ENCODE data around the gene REG3G. TPM values are rescaled to one million over a fixed set of nuclear protein-coding genes. Genes with fewer than 3 reads are reported as not detected.

Gene REG3G
- total and polyA plus RNA-seq, 10 of the 15 experiments (the other 5 are each of a cell fraction or from before 2014, with no cell fraction given), result 0.33 TPM; not detected in 9

DNA sequence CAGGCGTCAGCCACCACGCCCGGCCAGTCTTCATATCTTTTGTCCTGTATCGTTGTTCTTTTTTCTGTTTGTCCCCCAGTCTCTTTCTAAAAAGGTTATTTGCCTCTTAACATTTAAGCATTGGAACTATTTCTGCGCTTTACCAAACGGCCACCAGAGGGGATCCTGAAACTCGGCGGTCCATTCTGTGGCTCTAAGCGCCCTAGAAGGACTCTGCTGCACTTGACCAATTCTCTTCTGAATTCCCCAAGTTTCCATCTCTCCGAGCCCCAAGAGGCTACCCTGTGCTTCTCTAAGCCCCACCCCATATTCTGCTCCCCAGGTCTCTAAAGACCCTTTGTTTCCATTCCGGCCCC lies 33.1 kb upstream of the REG3G start:
- in situ Hi-C loops (cut with MboI), result no loop called here
- WGBS (ENCODE audit: insufficient coverage, insufficient replicate concordance, low lambda C conversion rate, missing lambda C conversion rate), result 20% methylated on average over 11 of the region's 11 CpGs
- Histone ChIP-seq H3K27me3 (replicated peaks in 1 of 2; ENCODE audit: control insufficient read depth in 2 of 2, insufficient read depth in 2 of 2, low read length in 1 of 2) (peaks cover 2 to 4% of the 10 kb centered on the region in 2 experiments; a peak in 3 of 4 replicates), H2AFZ (ENCODE audit: control insufficient read depth, low read depth, low read length) (no peak overlapping the region), H3K4me1 (ENCODE audit: control insufficient read depth, insufficient read depth, low read length) (no peaks in the 10 kb centered on the region), H3K36me3 (ENCODE audit: control insufficient read depth in 2 of 2, insufficient read depth in 2 of 2, low read length in 1 of 2) (no peaks in the 10 kb centered on the region), H3K27ac (ENCODE audit: control insufficient read depth, insufficient read depth) (no peak overlapping the region), H3K9me3 (replicated peaks; ENCODE audit: control insufficient read depth, insufficient read depth, low read length) (no peaks in the 10 kb centered on the region), H3K79me2 (ENCODE audit: control insufficient read depth, insufficient read depth, low read length) (no peaks in the 10 kb centered on the region), H3K9ac (ENCODE audit: control insufficient read depth, insufficient read depth, low read length) (no peak overlapping the region), H4K20me1 (ENCODE audit: control insufficient read depth, insufficient read depth) (no peaks in the 10 kb centered on the region), H3K4me3 (no peak overlapping the region; the same call in 1 of the 2 replicates), H3K4me2 (ENCODE audit: control insufficient read depth, insufficient read depth) (peak overlapping the region; percentile 67; the same call in 1 of the 2 replicates)
- DNase-seq (ENCODE audit: low read depth, low spot score) (no peak), ATAC-seq (peak; percentile 79), FAIRE-seq (no peak)
- ChIA-PET POLR2A (no interaction called here), SMC1A (ENCODE audit: uncharacterized antibody, unreplicated experiment) (no interaction called here), RAD21 (ENCODE audit: unreplicated experiment) (no interaction called here), CTCF (interaction anchor here (5.2 kb wide), 1 partner anchor 13 kb away, joined by 24 read pairs; no protein-coding TSS in a partner anchor)
- intact Hi-C loops (cut with micrococcal nuclease; ENCODE audit: unreplicated experiment), result loop anchor here (2.0 to 5.0 kb wide), 2 partner anchors 226 to 895 kb away; no protein-coding TSS in a partner anchor
- TF ChIP-seq SMC3 (IDR thresholded peaks at IDR 0.05; ENCODE audit: borderline replicate concordance, low read length) (peak; percentile 27; the same call in 1 of the 2 replicates), TCF12 (IDR thresholded peaks at IDR 0.05; ENCODE audit: low read depth, low read length) (no peak), POU2F2 (IDR thresholded peaks at IDR 0.05; ENCODE audit: borderline replicate concordance, low read depth, low read length) (no peak)
- TF ChIP-seq, protein P1, sequence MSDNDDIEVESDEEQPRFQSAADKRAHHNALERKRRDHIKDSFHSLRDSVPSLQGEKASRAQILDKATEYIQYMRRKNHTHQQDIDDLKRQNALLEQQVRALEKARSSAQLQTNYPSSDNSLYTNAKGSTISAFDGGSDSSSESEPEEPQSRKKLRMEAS (IDR thresholded peaks at IDR 0.05; ENCODE audit: low read depth, low read length), result no peak
- TF ChIP-seq, protein P2, sequence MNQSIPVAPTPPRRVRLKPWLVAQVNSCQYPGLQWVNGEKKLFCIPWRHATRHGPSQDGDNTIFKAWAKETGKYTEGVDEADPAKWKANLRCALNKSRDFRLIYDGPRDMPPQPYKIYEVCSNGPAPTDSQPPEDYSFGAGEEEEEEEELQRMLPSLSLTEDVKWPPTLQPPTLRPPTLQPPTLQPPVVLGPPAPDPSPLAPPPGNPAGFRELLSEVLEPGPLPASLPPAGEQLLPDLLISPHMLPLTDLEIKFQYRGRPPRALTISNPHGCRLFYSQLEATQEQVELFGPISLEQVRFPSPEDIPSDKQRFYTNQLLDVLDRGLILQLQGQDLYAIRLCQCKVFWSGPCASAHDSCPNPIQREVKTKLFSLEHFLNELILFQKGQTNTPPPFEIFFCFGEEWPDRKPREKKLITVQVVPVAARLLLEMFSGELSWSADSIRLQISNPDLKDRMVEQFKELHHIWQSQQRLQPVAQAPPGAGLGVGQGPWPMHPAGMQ (IDR thresholded peaks at IDR 0.05; ENCODE audit: borderline replicate concordance), result no peak
- TF ChIP-seq, protein P3, sequence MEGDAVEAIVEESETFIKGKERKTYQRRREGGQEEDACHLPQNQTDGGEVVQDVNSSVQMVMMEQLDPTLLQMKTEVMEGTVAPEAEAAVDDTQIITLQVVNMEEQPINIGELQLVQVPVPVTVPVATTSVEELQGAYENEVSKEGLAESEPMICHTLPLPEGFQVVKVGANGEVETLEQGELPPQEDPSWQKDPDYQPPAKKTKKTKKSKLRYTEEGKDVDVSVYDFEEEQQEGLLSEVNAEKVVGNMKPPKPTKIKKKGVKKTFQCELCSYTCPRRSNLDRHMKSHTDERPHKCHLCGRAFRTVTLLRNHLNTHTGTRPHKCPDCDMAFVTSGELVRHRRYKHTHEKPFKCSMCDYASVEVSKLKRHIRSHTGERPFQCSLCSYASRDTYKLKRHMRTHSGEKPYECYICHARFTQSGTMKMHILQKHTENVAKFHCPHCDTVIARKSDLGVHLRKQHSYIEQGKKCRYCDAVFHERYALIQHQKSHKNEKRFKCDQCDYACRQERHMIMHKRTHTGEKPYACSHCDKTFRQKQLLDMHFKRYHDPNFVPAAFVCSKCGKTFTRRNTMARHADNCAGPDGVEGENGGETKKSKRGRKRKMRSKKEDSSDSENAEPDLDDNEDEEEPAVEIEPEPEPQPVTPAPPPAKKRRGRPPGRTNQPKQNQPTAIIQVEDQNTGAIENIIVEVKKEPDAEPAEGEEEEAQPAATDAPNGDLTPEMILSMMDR (IDR thresholded peaks at IDR 0.05 in 2 of 3, conservative IDR thresholded peaks at IDR 0.05 in 1 of 3; ENCODE audit: control insufficient read depth in 2 of 3, extremely low read depth in 1 of 3, insufficient read depth in 1 of 3, low read depth in 3 of 3, low read length in 3 of 3), result peak; percentile 21 to 50 (median 33)
- no TSS peak for BruUV-seq (replicated peaks)
